Spleen (tissue), 7 donors: ENCODE data around the gene IFNL4.

Experiments used
- POLR2A ChIP-seq, 3 donors: fragments of 450-650 bp; IDR thresholded peaks; one replicate each; pipeline ENCODE4 v1.5.1; 2017; ENCODE audit warnings: antibody characterized with exemption in 3 of 3, mild to moderate bottlenecking in 1 of 3
- POLR2AphosphoS5 ChIP-seq, 3 donors: sonication (generic); formaldehyde crosslinking; IDR thresholded peaks; one replicate each; pipeline ENCODE4 v1.5.1; 2017; ENCODE audit warnings: antibody characterized with exemption in 3 of 3
- TF ChIP-seq, protein P1 (sequence below), 11 experiments: fragments of 200-600 bp in 7 of 11; fragments of 450-650 bp in 4 of 11; sonication (generic) in 4 of 11; IDR thresholded peaks in 8 of 11; conservative IDR thresholded peaks in 3 of 11; 1 replicate in 7 of 11; 2 replicates in 4 of 11; pipeline versions ENCODE4 v1.4.0 to v1.8.0; 2016 to 2021; ENCODE audit warnings: antibody characterized with exemption in 11 of 11, inconsistent platforms in 4 of 11, mild to moderate bottlenecking in 1 of 11
- donor health status: DM: no; HTN: no; CAD: no; lungs with moderate emphysema.
- donor health status: DM: no; HTN: no; CAD: no.
- donor health status: DM: no; HTN: no; CAD: no.

- TF ChIP-seq, protein P1, sequence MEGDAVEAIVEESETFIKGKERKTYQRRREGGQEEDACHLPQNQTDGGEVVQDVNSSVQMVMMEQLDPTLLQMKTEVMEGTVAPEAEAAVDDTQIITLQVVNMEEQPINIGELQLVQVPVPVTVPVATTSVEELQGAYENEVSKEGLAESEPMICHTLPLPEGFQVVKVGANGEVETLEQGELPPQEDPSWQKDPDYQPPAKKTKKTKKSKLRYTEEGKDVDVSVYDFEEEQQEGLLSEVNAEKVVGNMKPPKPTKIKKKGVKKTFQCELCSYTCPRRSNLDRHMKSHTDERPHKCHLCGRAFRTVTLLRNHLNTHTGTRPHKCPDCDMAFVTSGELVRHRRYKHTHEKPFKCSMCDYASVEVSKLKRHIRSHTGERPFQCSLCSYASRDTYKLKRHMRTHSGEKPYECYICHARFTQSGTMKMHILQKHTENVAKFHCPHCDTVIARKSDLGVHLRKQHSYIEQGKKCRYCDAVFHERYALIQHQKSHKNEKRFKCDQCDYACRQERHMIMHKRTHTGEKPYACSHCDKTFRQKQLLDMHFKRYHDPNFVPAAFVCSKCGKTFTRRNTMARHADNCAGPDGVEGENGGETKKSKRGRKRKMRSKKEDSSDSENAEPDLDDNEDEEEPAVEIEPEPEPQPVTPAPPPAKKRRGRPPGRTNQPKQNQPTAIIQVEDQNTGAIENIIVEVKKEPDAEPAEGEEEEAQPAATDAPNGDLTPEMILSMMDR (IDR thresholded peaks at IDR 0.05 in 8 of 11, conservative IDR thresholded peaks at IDR 0.05 in 3 of 11): no peak
- no peak for TF ChIP-seq POLR2A (IDR thresholded peaks at IDR 0.05)
- no peak for TF ChIP-seq POLR2AphosphoS5 (IDR thresholded peaks at IDR 0.05)
These were observed 42.5 kb downstream of the IFNL4 start for GRCh38 chr19:39206122-39206521.
